Chondrocyte (in vitro differentiated cells): ENCODE results near the gene GZF1. TPM values are rescaled to one million over a fixed set of nuclear protein-coding genes. Genes with fewer than 3 reads are reported as not detected.

Experiments
- DNase-seq: peaks from one replicate; pipeline ENCODE4 v3.0.0; 2021; ENCODE audit warnings: mixed read lengths, low spot score
- H3K27ac Mint-ChIP-seq: one replicate; pipeline ENCODE4 v1.8.0; 2021; ENCODE audit warnings: mild to moderate bottlenecking, moderate library complexity, mixed read lengths; ENCODE audit not compliant: unreplicated experiment
- H3K27me3 Mint-ChIP-seq: 2 replicates; pipeline ENCODE4 v1.8.0; 2021; ENCODE audit warnings: low read depth, mixed read lengths
- H3K36me3 Mint-ChIP-seq: 2 replicates; pipeline ENCODE4 v1.8.0; 2021; ENCODE audit warnings: low read depth, mixed read lengths
- H3K4me1 Mint-ChIP-seq: 2 replicates; pipeline ENCODE4 v1.8.0; 2021; ENCODE audit warnings: low read depth, mild to moderate bottlenecking, mixed read lengths
- H3K4me3 Mint-ChIP-seq: one replicate; pipeline ENCODE4 v1.8.0; 2021; ENCODE audit warnings: mild to moderate bottlenecking, moderate library complexity, mixed read lengths; ENCODE audit not compliant: unreplicated experiment
- H3K9me3 Mint-ChIP-seq: 2 replicates; pipeline ENCODE4 v1.8.0; 2021; ENCODE audit warnings: low read depth, mixed read lengths
- total RNA-seq: library from RNA; stranded (reverse); gene quantifications from 3 replicates; pipeline ENCODE4 v1.2.1, GENCODE V29; 2021
- TF ChIP-seq, protein P1 (sequence below): fragments of 200-600 bp; sonication (generic); IDR thresholded peaks from 2 replicates; pipeline ENCODE4 v1.5.0; 2021; ENCODE audit warnings: antibody characterized with exemption, mild to moderate bottlenecking, moderate library complexity

Gene GZF1
- total RNA-seq, 1 donor from 2014 or later: 11.4 TPM

DNA sequence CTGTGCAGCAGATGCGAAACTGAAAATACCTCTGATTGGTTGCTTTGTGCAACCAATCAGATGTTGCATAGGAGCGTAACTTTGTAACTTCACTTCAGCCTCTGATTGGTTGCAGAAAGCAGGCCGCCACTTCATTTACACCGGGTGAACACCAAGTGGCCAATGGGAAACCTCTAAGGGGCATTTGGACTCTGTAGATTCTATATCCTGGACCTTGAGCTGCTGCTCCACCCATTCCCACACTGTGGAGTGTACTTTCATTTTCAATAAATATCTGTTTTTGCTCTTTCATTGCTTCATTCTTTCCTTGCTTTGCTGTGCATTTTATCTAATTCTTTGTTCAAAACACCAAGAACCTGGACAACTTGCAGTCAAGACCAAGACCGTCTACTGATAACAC is 25.5 kb upstream of the GZF1 start:
- H3K36me3 Mint-ChIP-seq: no peaks in the 10 kb centered on the region
- no peaks in the 10 kb centered on the region for H3K27me3 Mint-ChIP-seq
- no peaks in the 10 kb centered on the region for H3K4me1 Mint-ChIP-seq
- H3K9me3 Mint-ChIP-seq: no peaks in the 10 kb centered on the region
- no peak for DNase-seq
- no peak overlapping the region for H3K27ac Mint-ChIP-seq
- H3K4me3 Mint-ChIP-seq: no peak overlapping the region
- TF ChIP-seq, protein P1, sequence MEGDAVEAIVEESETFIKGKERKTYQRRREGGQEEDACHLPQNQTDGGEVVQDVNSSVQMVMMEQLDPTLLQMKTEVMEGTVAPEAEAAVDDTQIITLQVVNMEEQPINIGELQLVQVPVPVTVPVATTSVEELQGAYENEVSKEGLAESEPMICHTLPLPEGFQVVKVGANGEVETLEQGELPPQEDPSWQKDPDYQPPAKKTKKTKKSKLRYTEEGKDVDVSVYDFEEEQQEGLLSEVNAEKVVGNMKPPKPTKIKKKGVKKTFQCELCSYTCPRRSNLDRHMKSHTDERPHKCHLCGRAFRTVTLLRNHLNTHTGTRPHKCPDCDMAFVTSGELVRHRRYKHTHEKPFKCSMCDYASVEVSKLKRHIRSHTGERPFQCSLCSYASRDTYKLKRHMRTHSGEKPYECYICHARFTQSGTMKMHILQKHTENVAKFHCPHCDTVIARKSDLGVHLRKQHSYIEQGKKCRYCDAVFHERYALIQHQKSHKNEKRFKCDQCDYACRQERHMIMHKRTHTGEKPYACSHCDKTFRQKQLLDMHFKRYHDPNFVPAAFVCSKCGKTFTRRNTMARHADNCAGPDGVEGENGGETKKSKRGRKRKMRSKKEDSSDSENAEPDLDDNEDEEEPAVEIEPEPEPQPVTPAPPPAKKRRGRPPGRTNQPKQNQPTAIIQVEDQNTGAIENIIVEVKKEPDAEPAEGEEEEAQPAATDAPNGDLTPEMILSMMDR: no peak

DNA sequence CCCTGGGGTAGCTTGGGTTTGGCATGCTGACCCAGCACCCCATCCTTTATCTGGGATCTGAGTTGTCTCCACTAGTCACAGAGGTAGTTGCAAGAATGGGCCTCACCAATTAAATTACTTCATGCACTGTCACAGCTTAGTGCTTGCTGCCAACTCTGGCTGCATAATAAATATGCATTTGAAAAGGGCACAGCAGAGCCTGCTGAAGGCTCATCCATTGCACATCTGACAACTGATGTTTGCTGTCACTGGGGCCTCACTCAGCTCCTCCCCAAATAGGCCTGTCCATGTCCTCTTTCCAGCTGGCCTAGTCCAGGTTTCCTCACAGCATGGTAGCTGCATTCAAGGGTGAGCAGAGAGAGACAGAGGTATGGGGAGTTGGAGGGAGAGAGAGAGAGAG is 24.7 kb upstream of the GZF1 start:
- Mint-ChIP-seq H3K36me3 (no peaks in the 10 kb centered on the region), H3K9me3 (no peaks in the 10 kb centered on the region), H3K27me3 (no peaks in the 10 kb centered on the region), H3K27ac (no peak overlapping the region), H3K4me1 (no peaks in the 10 kb centered on the region), H3K4me3 (no peak overlapping the region)
- TF ChIP-seq, protein P1: no peak
- DNase-seq: no peak

DNA sequence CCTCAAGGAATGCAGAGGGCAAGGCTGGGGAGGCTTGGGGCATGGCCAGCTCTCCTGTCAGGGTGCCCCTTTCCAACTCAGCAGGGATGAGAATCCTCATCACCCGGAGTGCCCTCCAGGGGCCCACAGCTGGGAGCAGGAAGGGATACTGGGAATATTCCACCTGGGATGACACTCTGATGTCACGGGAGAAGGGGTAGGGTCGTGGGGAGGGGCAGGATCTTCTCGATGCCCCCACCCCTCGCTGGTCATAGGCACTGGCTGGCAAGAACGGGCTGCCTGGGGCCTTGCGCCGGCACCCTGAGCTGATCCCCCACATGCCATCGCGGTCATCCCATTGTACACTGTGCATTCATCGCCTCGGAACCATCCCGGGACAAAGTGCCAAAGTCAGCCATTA is 22.0 kb upstream of the GZF1 start:
- no peak overlapping the region for H3K27ac Mint-ChIP-seq
- H3K4me1 Mint-ChIP-seq: no peaks in the 10 kb centered on the region
- H3K27me3 Mint-ChIP-seq: no peaks in the 10 kb centered on the region
- DNase-seq: no peak
- no peaks in the 10 kb centered on the region for H3K36me3 Mint-ChIP-seq
- H3K4me3 Mint-ChIP-seq: no peak overlapping the region
- no peaks in the 10 kb centered on the region for H3K9me3 Mint-ChIP-seq
- TF ChIP-seq, protein P1: no peak

DNA sequence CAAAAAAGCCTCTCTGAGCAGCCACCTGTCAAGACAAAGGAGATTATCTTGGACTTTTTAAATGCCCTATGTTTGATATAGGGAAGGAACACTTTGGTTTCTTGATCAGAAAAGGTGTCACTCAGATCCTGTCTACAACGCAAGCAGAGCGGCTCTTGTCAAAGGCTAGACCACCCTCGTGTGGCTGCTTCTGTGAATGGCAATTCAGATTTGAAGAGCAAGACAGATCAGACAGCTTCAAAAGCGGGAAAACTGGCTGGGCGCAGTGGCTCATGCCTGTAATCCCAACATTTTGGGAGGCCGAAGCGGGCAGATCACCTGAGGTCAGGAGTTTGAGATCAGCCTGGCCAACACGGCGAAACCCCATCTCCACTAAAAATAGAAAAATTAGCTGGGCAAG is 21.5 kb upstream of the GZF1 start:
- Mint-ChIP-seq H3K27me3 (no peaks in the 10 kb centered on the region), H3K9me3 (no peaks in the 10 kb centered on the region), H3K36me3 (no peaks in the 10 kb centered on the region), H3K4me3 (no peak overlapping the region), H3K27ac (no peak overlapping the region), H3K4me1 (no peaks in the 10 kb centered on the region)
- TF ChIP-seq, protein P1: peak; percentile 93
- no peak for DNase-seq

DNA sequence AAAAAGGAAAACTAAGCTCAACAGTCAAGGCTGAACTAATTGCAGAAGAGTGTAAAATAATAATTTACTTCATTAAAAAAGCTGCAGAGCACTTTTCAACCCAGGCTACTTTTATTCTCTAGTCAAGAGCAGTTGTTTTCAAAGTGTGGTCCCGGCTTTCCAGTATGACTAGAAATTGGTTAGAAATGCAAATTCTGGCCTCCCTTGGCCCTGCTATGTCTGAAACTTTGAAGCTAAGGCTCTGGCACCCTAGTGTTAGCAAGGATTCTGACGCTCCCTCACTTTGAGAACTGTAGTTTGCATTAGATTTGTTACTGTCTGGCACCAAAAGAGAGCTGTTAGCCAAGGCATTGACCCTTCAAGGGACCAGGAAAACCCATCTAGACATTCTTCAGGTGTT is 20.9 kb upstream of the GZF1 start:
- TF ChIP-seq, protein P1: no peak
- no peaks in the 10 kb centered on the region for H3K4me1 Mint-ChIP-seq
- no peak overlapping the region for H3K4me3 Mint-ChIP-seq
- no peak overlapping the region for H3K27ac Mint-ChIP-seq
- no peaks in the 10 kb centered on the region for H3K9me3 Mint-ChIP-seq
- H3K27me3 Mint-ChIP-seq: no peaks in the 10 kb centered on the region
- DNase-seq: no peak
- no peaks in the 10 kb centered on the region for H3K36me3 Mint-ChIP-seq
